ENCODE results near the gene U2AF1. TPM values are rescaled to one million over a fixed set of nuclear protein-coding genes. Genes with fewer than 3 reads are reported as not detected.
"Not testable (repeated sequence)": the region's sequence is repeated elsewhere in the genome, so short reads cannot be mapped to it uniquely, and the experiment has no call there.

U2AF1 gene
- total RNA-seq, 1 experiment from 2014 or later, result 51.9 TPM

DNA sequence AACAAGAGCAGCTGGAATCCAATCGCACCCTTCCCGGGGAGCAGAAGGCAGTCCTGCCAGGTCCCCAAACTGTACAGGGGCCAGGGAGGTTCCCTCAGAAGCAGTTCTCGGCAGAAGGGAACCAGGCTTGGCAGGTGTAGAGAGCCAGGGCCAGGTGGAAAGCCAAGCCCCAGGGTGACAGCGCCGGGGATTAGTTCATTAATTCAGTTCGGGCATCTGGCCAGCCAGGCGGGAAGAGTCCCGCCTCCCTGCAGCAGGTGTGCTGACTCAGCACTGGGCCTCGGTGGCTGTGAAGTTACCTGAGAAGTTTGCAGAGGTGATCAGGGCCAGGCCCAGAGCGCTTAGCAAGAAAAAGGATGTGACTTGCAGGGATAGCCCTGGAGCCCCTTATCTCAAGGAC lies 37.7 kb downstream of the U2AF1 start:
- H4K91ac ChIP-seq (ENCODE audit: insufficient read length, low read depth, low read length); H3K4me1 Mint-ChIP-seq; H3K27ac ChIP-seq (ENCODE audit: insufficient read length, low read depth, low read length); H3K56ac ChIP-seq (ENCODE audit: insufficient read length, low read depth, low read length); H3K27me3 Mint-ChIP-seq (ENCODE audit: low read depth); H3K4me2 ChIP-seq (ENCODE audit: insufficient read depth, insufficient read length, low read length); H3K4ac ChIP-seq (ENCODE audit: low read depth, low read length); H2BK5ac ChIP-seq (ENCODE audit: insufficient read length, low read length); H4K5ac ChIP-seq (ENCODE audit: insufficient read length, low read depth, low read length); H3K23me2 ChIP-seq (ENCODE audit: insufficient read length, low read depth, low read length, poor library complexity, severe bottlenecking); H3K14ac ChIP-seq (ENCODE audit: insufficient read depth, low read length); H3K9me3 Mint-ChIP-seq; H3K4me1 ChIP-seq (ENCODE audit: insufficient read depth, low read length); H2AFZ ChIP-seq (ENCODE audit: low read length); H3K27me3 ChIP-seq (ENCODE audit: insufficient read depth, low read length); H3K9me3 ChIP-seq (ENCODE audit: control insufficient read depth, low read depth, low read length); H3K23ac ChIP-seq (ENCODE audit: insufficient read length, low read depth, low read length); H3K4me3 Mint-ChIP-seq; H2AK5ac ChIP-seq (ENCODE audit: insufficient read length, low read length); H4K20me1 ChIP-seq (ENCODE audit: control insufficient read depth, insufficient read depth, insufficient read length); H3K27ac Mint-ChIP-seq; H3K9ac ChIP-seq (ENCODE audit: extremely low read depth, insufficient read length, low read length); H4K8ac ChIP-seq (replicated peaks; ENCODE audit: insufficient read length, low read depth, low read length); H2BK120ac ChIP-seq (ENCODE audit: low read depth, low read length, poor library complexity, severe bottlenecking); H3K79me1 ChIP-seq (ENCODE audit: insufficient read depth, low read depth, low read length, poor library complexity, severe bottlenecking); H2BK15ac ChIP-seq (ENCODE audit: low read depth, low read length); DNase-seq; H3T11ph ChIP-seq (ENCODE audit: low read length); H3K79me2 ChIP-seq (ENCODE audit: insufficient read depth, low read length); H2BK12ac ChIP-seq (ENCODE audit: insufficient read length, low read depth, low read length); H2BK20ac ChIP-seq (ENCODE audit: low read depth, low read length, poor library complexity, severe bottlenecking); H3K18ac ChIP-seq (ENCODE audit: insufficient read length, low read depth, low read length); H3K36me3 Mint-ChIP-seq (ENCODE audit: insufficient read depth in 1 of 3, low read depth in 3 of 3): not testable (repeated sequence)
- no CpG with 5 or more reads among the region's 10 CpGs for WGBS (ENCODE audit: extremely low coverage, insufficient read length, low lambda C conversion rate)

DNA sequence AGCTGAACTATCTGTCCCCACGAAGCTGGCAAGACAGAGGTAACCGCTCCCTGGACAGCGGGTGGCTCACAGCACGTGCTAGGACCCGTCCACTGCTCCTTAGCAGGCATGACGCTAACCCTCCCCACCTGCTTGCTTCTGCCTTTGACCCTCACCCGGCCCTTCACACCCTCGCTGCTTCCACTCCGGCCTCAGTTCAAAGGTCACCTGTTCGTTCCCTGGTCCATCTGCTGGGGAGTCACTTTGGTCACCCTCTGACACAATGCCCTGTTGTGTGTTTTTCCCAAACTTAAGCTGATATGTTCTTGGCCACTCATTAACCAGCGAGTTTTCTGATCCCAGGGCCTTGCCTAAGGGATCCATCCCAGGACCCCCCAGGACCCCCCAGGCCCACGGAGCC lies 39.3 kb downstream of the U2AF1 start:
- not testable (repeated sequence) for H3K23me2 ChIP-seq (ENCODE audit: insufficient read length, low read depth, low read length, poor library complexity, severe bottlenecking); H3K79me2 ChIP-seq (ENCODE audit: insufficient read depth, low read length); H3K27me3 Mint-ChIP-seq (ENCODE audit: low read depth); H2BK20ac ChIP-seq (ENCODE audit: low read depth, low read length, poor library complexity, severe bottlenecking); H3K36me3 Mint-ChIP-seq (ENCODE audit: insufficient read depth in 1 of 3, low read depth in 3 of 3); H3T11ph ChIP-seq (ENCODE audit: low read length); H3K9me3 ChIP-seq (ENCODE audit: control insufficient read depth, low read depth, low read length); H2BK15ac ChIP-seq (ENCODE audit: low read depth, low read length); H3K56ac ChIP-seq (ENCODE audit: insufficient read length, low read depth, low read length); H4K20me1 ChIP-seq (ENCODE audit: control insufficient read depth, insufficient read depth, insufficient read length); H3K23ac ChIP-seq (ENCODE audit: insufficient read length, low read depth, low read length); H2BK12ac ChIP-seq (ENCODE audit: insufficient read length, low read depth, low read length); H4K5ac ChIP-seq (ENCODE audit: insufficient read length, low read depth, low read length); H3K27me3 ChIP-seq (ENCODE audit: insufficient read depth, low read length); H3K4me1 ChIP-seq (ENCODE audit: insufficient read depth, low read length); H3K4me1 Mint-ChIP-seq; H3K9me3 Mint-ChIP-seq; H2AFZ ChIP-seq (ENCODE audit: low read length); H4K8ac ChIP-seq (replicated peaks; ENCODE audit: insufficient read length, low read depth, low read length); DNase-seq; H3K4me3 Mint-ChIP-seq; H3K14ac ChIP-seq (ENCODE audit: insufficient read depth, low read length); H2BK120ac ChIP-seq (ENCODE audit: low read depth, low read length, poor library complexity, severe bottlenecking); H2BK5ac ChIP-seq (ENCODE audit: insufficient read length, low read length); H3K4me2 ChIP-seq (ENCODE audit: insufficient read depth, insufficient read length, low read length); H3K4ac ChIP-seq (ENCODE audit: low read depth, low read length); H2AK5ac ChIP-seq (ENCODE audit: insufficient read length, low read length); H3K27ac Mint-ChIP-seq; H3K79me1 ChIP-seq (ENCODE audit: insufficient read depth, low read depth, low read length, poor library complexity, severe bottlenecking); H3K9ac ChIP-seq (ENCODE audit: extremely low read depth, insufficient read length, low read length); H4K91ac ChIP-seq (ENCODE audit: insufficient read length, low read depth, low read length); H3K18ac ChIP-seq (ENCODE audit: insufficient read length, low read depth, low read length); H3K27ac ChIP-seq (ENCODE audit: insufficient read length, low read depth, low read length)
- WGBS (ENCODE audit: extremely low coverage, insufficient read length, low lambda C conversion rate), result no CpG with 5 or more reads among the region's 12 CpGs
